ENCODE results near the gene SAMD11. TPM values are rescaled to one million over a fixed set of nuclear protein-coding genes. Genes with fewer than 3 reads are reported as not detected.

Gene SAMD11
- total RNA-seq, 2 donors from 2014 or later: 4.5 to 61.6 TPM

GRCh38 chr1:916173-917075, 7.3 kb upstream of the SAMD11 start:
- 20% methylated on average over 31 of the region's 31 CpGs for WGBS
- Histone ChIP-seq H3K36me3 (no peaks in the 10 kb centered on the region), H3K4me3 (no peak overlapping the region), H3K27ac (no peak overlapping the region), H3K4me1 (replicated peaks) (peaks cover 17% of the 10 kb centered on the region), H3K27me3 (replicated peaks; ENCODE audit: insufficient read depth) (peaks cover 2% of the 10 kb centered on the region), H3K9me3 (no peaks in the 10 kb centered on the region)
- intact Hi-C loops (cut with DNase I): no loop called here
- no peak for DNase-seq (ENCODE audit: low spot score)
- TF ChIP-seq POLR2AphosphoS5 (IDR thresholded peaks at IDR 0.05) (peak; percentile 19), CTCF (IDR thresholded peaks at IDR 0.05) (no peak)

- TF ChIP-seq CTCF (IDR thresholded peaks at IDR 0.05) (no peak), POLR2A (IDR thresholded peaks at IDR 0.05) (no peak), POLR2AphosphoS5 (IDR thresholded peaks at IDR 0.05) (no peak)
- WGBS: 22% methylated on average over 7 of the region's 7 CpGs
These were observed 6.7 kb upstream of the SAMD11 start for GRCh38 chr1:917076-917459.

GRCh38 chr1:917466-918091, 6.1 kb upstream of the SAMD11 start:
- Histone ChIP-seq H3K27me3 (replicated peaks; ENCODE audit: insufficient read depth) (no peaks in the 10 kb centered on the region), H3K36me3 (no peaks in the 10 kb centered on the region)
- DNase-seq (ENCODE audit: low spot score): no peak

More at GRCh38 chr1:917076-917459, 6.7 kb upstream of the SAMD11 start:
- no peaks in the 10 kb centered on the region for H3K27me3 ChIP-seq (replicated peaks; ENCODE audit: insufficient read depth)
- intact Hi-C loops (cut with DNase I): no loop called here
- no peaks in the 10 kb centered on the region for H3K9me3 ChIP-seq
- H3K4me1 ChIP-seq (replicated peaks): peaks cover 17% of the 10 kb centered on the region
- H3K4me3 ChIP-seq: no peak overlapping the region
- DNase-seq (ENCODE audit: low spot score): no peak
- no peaks in the 10 kb centered on the region for H3K36me3 ChIP-seq
- H3K27ac ChIP-seq: no peak overlapping the region

GRCh38 chr1:918353-918752, 5.4 kb upstream of the SAMD11 start:
- Histone ChIP-seq H3K4me3 (no peak overlapping the region), H3K36me3 (no peaks in the 10 kb centered on the region), H3K4me1 (replicated peaks) (peaks cover 17% of the 10 kb centered on the region), H3K27ac (no peak overlapping the region), H3K9me3 (no peaks in the 10 kb centered on the region), H3K27me3 (replicated peaks; ENCODE audit: insufficient read depth) (no peaks in the 10 kb centered on the region)
- DNase-seq (ENCODE audit: low spot score): no peak
- 78% methylated on average over 15 of the region's 15 CpGs for WGBS
- no peak for TF ChIP-seq POLR2AphosphoS5 (IDR thresholded peaks at IDR 0.05)
- TF ChIP-seq CTCF (IDR thresholded peaks at IDR 0.05): no peak
- TF ChIP-seq POLR2A (IDR thresholded peaks at IDR 0.05): no peak
- intact Hi-C loops (cut with DNase I): no loop called here

More at GRCh38 chr1:917466-918091, 6.1 kb upstream of the SAMD11 start:
- intact Hi-C loops (cut with DNase I): no loop called here
- no peak overlapping the region for H3K4me3 ChIP-seq
- H3K9me3 ChIP-seq: no peaks in the 10 kb centered on the region
- no peak overlapping the region for H3K27ac ChIP-seq
- 49% methylated on average over 22 of the region's 22 CpGs for WGBS
- H3K4me1 ChIP-seq (replicated peaks): peaks cover 17% of the 10 kb centered on the region
- peak; percentile 16 for TF ChIP-seq POLR2AphosphoS5 (IDR thresholded peaks at IDR 0.05)
- no peak for TF ChIP-seq CTCF (IDR thresholded peaks at IDR 0.05)

All from prostate gland (tissue), 2 donors.